Smooth muscle cell of the brain vasculature (primary cell): Measurements from ENCODE around the gene ENDOV.

Experiments used
- DNase-seq: peaks from one replicate; pipeline ENCODE4 v3.0.0-alpha.2; 2012; ENCODE audit warnings: low read depth, low spot score

The ENDOV gene

DNA sequence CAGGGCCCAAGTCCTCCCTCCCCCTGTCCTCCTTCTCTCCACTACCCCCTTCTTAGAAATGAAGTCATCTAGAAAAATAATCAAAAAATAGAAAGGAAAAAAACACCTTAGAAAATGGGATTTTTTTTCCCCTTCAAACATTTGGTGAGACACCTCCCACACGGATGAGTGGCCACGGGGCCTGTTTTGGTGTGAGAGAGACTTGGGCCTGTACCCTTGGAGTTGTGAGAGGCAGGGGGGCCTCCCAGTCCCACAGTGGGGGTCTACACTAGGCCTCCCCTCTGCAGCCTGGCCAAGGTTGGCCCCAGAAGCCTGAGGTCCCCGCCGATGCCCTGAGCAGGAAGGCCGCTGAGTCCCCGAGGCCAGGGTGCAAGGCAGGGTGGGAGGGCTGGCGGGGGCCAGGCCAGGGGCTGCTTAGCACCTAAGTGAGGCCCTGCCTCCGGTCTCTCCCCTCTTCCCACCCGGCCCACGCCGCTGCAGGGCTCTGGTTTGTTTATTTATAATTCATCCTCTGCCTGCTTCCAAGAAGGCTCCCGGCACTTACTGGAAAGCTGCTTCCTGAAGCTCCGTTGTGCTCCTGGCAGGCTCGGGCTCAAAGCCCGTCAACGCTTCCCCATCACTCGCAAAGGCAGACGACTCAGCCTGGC is 35.1 kb downstream of the ENDOV start:
- DNase-seq, result no peak

DNA sequence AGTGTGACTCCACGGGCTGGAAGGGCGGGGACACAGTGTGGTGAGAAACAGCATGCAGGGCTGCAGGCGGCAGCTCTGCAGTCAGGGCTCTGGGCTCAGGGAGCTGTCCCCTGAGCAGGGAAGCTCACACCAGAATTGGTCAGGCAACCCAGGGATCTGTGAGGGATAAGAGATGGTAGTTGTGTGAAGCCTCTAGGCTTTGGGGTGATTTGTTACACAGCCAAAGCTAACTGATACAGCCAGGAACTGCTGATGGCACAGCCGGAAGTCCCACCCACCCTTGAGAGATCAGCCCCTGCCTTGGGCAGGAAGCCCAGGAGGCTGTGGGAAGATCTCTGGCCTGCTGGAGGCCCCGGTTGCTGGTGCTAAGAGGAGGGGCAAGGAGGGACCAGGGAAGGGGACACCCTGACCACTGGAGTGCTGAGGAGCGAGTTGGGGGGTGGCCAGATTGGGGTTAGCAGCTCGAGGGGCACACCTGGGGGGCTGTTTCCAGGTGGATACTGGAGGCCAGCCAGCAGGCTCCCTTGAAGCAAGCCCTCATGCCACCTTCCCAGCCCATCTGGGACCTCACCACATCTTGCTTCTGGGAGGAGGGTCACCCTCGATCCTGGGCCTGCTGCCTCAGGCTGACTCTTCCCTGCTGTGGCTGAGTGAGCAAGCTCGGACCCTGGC is 36.3 kb downstream of the ENDOV start:
- DNase-seq, result no peak

DNA sequence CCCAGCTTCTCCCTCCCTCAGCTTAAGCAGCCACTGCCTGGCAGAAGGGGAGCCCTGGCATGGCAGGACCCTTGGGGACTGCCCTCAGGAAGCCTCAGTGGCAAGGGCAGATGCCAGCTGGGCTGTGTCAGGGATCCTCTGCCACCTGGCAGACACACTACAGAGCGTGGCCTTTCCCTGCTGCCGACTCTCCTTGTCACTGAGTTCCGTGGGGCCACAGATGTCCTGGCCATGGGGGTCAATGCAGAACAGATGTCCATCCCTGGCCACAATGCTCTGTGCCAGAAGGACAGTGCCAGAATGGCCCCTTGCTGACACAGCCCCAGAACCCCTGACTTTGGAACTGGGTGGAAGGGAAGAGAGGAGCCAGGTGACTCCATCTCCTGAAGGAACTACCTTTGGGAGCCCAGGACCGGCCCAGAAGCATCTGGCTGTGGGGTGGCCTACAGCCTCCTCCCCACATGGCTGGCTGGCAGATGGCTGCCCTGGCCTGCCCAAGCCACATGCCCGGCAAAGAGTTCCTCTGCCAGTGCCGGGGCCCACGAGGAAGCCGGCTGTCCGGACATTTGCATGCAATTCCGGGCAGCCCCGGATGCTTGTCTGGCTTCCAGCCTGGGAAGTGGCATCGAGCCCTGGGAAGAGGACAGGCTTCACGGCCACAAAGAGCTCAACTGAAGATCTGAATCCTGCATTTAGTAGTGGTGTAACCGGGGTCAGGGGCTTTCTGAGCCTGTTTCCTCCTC is 37.4 kb downstream of the ENDOV start:
- no peak for DNase-seq

DNA sequence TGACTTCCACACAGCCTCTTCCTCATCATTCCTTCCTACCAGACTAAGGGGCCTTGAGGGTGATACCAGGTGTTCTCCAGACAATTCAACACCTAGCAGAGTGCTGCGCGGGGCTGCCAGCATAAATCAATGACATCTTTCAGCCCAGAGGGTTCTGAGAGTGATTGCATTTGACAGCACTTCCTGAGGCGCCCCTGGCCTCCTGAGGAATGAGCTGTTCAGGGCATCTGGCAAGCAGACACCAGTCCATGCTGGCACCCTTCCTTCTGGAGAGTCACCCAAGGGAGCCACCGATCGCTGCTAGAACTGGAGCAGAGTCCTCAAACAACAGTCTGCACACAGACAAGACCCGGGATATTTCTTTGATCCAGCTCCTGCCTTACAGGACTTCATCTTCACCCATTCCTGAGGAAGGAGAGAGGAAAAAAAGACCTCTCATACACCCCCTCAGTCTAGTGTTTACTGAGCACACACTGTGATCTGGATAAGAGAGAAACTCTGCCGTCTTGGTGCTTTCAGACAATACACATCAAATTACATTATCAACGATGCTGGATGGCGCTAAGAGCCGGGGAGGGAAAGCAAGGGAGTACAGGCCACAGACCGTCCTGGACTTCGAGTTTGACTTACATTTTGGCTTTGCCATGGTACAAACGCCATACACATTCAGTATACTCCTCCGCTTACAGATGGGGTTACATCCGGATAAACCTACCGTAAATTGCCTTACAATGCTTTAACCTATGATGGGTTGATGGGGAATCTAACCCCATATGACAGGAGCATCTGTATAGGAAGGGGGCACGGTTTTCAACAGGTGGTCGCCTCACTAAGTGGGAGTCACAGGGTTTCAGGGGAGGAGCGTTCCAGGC is 38.4 kb downstream of the ENDOV start:
- no peak for DNase-seq

DNA sequence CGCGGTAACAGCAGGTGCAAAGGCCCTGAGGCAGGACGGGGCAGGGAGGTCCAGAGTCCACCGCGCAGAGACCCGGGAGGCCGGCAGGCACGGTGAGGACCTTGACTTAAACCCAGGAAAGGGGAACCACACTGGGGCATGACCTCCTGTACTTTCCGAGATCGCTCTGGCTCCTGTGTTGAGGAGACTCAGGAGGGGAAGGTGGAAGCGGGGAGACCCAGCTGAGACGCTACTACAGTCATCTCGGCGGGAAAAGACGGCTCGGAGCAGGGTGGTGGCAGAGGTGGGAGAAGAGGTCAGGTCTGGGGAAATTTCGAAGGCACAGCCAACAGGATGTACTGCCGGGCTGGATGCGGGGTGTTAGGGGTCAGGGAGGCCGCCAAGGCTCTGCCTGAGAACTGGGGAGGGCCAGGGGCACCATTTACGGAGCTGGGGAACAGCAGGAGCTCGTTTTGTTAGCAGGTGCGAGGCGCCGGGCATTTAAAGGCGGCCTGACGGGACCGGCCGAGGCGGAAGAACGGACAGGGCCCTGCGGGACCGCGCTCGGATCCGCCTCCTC is 39.1 kb downstream of the ENDOV start:
- no peak for DNase-seq

DNA sequence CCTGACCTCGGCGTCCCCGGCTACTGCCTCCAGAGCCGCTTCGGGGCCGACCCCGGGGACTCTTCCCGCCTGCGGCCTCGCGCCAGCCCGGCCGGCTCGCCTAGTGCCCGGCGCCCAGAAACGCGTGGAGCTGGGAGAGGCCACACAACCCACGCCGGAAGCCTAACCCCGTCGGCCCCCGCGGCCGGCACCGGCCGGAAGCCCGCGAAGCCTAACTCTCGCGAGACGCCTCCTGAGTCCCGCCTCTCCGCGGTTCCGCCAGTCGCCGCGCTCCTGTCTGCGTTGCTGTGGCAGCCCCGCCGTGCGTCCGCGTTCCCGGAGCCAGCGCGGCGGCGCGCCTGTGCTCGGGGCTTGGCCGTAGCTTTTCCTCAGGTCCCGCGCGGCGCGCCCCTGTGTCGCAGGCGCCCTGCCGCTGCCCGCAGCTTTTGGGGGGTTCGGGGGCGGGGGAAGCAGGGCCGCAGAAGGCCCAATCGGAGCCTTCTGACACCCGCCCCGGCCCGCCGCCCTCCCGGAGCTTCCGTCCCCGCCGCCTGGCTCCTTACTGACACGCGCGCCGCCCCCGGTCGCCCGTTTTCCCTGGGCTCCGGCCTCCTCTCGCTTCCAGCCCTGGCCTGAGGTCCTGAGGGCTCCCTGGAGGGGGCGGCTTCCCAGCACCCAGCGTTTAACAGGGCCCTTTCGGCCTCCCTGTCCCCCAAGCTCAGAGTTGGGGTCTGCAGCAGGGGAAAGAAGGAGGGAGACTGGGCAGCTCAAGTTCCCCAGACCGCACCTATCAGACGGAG is 39.8 kb downstream of the ENDOV start:
- peak; percentile 88 for DNase-seq

DNA sequence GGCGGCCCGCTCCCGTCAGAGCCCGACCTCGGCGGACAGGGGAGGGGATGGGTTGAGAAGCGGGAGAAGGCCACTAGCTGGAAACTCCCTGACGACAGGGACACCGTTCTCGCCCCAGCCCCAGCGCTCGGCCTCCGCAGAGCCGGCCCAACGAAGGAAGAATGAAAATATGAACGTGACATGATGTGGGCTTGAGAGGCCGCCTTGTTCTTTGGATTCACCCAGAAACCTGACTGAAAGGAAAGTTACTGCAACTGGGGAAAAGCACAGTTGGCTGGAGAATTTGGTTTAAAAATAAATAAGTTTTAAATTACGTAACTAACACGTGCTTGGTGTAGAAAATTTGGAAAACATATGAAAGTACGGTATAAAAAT is 40.4 kb downstream of the ENDOV start:
- DNase-seq, result no peak

DNA sequence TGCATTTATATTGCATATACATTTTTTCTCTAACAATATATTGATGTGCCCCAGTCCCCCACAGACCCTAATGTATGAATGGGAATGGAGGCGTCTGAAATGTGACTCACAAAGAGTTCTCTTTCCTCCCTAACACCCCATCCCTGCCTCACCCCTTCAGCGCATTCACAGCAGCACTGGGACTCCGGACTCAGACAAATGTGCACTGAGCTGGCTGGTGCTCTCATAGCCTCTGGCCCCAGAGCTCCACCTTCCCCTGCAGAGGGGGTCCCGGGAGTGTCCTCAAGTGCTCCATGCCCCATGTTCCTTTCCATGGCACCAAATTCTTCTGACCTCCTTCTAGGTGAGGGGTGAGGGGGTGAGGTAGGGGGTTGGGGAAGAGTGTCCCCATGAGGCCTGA is 40.8 kb downstream of the ENDOV start:
- DNase-seq, result no peak

DNA sequence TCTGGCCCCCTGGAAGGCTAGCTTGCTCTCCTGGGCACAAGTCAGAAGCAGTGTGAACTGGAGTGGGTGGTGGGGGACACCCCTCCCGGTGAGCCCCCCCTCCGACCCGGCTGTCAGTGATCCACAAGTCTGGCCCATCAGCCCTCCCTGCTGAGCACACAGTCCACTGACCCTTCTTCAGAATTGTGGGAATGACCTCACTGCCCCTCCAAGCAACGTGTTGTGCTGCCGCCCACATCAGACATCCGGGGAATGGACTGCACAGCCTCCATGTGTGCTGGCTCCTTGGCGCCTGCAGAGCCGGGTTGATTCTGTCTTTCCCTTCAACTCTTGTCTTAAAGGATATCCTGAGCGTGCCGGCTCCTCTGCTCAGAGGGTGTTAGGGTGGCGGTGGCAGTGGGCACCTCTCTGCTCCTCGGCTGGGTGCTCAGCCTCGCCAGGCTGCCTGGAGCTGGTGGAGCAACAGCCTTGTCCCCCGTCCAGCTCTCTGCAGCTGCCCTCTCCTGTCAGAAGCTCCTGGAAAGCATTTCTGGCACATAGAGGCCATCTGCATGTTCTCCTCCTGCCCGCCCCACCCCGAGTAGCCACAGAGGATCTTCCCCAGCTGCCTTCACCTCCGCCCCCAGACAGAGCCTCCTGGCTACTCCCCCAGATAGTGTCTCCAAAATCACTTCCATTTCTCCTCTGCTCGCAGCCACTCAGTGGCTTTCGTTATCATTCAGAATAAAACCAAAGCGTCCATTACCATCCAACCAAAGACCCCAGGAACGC is 41.7 kb downstream of the ENDOV start:
- no peak for DNase-seq

DNA sequence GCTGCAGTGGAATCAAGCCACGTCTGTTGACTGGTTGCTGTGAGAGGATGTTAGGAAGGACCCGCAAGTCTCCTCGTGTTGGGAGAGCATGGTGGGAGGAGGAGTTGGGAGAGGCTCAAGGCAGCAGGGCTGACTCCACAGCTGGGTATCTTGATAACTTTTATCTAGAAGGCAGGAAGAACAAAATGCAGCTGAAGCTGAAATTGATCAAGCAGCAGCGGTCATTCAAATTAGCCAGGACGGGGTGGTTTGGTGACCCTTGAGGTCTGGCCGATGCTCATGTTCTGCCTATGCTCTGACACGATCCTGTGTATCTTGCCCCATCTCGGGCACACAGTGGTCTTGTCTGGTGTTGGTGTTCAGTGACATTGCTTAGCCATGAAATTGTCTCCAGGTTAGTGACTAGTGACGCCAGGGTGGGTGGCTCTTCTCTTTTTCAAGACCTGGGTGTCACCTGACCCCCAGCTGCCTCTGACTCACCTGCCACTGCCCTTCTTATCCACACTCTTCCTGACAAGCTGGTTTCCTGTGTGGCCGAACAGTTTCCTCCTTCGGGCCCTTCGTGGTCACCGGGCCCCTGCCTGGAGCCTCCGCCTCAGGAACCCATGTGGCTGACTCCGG is 42.4 kb downstream of the ENDOV start:
- DNase-seq, result no peak

DNA sequence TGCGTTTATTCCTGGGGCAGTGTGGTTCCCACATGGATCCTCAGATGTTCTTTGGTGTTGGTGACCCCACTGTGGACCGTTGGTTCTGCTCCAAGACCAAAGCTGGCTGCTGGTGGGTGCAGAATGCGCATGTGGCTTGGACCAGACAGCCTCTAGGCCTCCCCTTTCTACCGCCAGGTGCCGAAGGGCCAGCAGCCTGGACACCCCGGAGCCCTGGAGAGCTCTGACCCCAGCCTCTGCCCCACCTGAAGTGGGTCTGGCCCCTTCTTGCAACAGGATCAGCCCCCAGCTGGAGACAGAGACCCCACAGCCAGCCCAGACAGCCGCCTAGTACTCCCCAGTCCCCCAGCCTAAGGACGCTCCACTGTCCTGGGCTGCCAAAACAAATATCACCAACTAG is 43.0 kb downstream of the ENDOV start:
- DNase-seq, result no peak

DNA sequence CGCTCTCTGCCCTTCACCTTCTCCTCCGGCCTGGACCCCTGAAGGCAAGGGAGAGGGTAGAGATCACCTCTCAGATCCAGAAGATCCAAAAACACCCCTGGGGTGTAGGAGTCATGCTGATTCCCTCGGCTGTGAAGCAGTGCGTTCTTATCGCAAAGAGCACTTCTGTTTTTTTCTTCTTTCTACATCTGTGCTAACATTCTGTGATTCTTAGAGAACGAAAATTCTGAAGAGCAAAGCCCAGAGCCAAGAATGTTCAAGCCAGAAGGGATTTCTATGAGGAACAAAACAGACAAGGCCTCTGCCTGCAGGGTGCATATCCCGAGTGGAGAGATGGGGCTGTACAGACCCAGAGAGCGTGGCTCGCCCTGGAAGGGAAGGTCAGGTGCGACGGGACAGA is 44.3 kb downstream of the ENDOV start:
- DNase-seq, result no peak

DNA sequence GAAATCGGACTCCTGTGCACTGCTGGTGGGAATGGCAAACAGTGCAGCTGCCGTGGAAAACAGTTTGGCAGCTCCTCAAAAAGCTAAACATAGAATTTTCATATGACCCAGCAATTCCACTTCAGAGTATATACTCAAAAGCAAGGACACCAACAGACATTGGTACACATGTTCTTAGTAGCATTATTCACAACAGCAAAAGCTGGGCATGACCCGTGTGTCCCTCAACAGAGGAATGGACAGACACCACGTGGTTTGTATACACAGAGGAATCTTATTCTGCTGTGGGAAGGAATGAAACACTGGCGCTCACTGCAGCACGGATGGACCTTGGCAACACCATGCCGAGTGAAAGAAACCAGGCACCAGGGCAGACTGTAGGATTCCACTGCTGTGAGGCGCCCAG is 45.5 kb downstream of the ENDOV start:
- DNase-seq, result no peak

DNA sequence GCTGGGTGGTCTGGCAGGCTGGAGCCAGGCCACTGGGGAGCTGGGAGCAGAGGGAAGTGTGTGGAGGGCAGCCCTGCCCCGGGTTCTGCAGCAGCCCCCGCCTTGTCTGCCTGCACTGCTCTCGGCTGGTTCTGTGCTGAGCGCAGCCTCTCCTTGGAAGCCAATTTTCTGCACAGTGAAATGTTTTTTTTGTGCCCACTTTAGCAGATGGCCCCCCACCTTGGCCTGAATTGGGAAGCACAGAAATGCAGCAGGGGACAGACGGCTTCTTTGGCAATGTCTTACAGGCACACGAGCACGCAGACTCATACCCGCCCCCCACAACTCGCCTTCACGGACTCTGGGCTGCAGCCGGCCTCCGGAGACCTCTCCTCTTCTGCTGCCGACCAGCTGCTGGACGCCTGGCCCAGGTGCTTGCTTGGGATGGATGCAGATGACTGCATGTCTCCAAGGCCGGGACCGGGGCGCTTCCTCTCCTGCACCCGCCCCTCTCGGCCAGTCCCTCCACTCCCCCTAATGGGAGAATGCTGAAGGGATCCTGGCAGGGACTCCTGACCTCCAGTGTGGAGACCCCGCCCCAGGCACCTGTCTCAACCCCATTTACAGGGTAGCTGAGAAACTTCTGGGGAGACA is 46.7 kb downstream of the ENDOV start:
- DNase-seq, result no peak

DNA sequence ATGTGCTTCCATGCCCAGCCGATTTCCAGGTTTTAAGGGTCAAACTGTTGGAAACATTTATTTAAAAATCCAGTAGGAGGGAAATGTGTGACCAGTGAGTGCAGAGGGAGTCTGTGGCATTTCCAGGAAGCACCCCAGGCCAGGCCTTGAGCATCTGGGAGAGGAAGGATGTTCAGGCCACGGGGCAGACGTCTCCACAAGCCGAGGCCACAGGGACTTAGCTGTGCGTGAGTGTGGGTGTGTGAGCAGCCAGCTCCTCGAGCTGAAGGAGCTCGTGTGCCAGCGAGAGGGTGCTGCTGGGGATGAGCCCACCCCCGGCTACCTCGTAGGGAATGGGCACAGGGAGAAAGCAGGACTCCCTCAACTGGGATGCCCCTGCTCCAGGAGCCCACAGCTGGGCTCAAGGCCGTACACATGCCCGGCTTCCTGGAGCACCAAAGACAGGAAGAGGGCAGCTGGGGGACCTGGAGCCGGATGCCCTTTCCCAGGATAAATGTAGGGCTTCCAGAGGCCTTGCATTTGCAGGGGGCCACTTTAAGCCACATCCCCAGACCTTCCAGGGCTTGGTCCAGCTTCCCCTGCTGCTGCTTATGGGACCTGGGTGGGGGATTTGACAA is 48.9 kb downstream of the ENDOV start:
- no peak for DNase-seq

DNA sequence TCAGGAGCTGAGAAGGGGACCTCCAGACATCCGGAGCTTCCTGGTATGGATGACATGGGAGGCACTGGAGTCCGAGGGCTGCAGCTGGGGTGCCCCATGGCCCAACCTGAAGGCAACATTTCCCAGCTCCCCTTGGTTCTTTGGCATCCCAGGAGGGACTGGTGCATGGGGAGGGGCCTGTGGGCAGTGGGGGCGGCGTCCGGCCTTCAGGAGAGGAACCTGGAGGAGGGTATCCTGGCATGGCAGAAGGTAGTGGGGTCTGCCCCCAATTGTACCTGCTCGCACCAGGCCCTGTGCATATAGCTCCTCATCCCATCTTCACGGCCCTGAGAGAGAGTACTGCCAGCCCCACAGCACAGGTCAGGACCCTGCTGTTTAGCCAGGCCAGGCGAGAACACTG is 49.5 kb downstream of the ENDOV start:
- DNase-seq, result no peak

DNA sequence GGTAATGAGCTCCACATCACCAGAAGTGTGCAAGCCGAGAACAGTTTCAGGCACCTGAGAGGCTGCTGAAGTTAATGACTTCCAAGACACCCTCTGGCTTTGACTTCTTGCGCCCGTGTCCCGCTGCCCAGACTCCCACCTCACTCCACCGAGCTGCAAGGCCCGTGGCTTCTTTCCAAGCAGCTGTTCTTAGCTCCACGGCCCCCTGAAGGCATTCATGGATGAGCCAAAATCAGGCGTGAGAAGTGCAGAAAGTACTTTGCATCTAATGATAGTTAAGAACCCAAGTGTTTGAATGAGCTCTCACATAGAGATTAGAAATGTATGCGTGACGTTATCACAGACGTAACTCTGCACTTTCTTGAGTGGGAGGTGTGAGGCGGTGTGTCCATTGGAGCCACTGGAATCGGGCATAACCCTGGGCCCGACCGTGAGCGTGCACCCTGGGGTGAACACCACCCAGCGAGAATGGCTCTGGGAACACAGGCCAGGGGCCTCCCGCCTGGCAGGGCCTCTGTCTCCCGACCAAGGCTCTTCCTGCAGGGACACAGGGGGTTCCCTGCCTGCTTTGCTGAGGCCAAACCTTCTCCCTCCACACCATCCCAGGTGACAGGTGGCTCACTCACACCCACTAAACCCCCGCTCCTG is 50.5 kb downstream of the ENDOV start:
- no peak for DNase-seq

DNA sequence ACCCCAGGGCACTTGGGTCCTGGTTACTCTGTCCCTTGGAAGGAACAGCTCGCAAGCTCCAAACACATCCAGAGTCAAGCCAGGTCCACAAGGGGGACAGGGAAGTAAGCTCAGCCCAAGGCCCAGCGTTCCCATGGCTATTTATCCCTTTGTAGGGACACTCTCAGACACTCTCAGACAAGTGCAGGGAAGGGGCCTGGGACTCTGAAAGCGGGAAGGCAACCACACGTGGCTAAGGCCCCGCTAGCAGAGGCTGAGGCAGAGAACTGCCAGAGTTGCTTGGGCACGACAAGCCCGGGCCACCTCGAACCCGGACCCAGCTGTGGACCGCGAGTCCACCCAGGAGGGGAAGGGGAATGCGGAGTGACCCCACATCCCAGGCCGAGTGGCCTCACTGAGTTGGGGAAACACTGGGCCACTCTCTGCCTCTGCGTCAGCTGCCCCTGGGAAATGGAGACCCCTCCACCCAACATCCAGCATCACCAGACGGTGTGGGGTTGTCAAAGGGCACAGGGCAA is 51.3 kb downstream of the ENDOV start:
- DNase-seq, result no peak
